ENCODE results near the gene CUEDC2. TPM values are rescaled to one million over a fixed set of nuclear protein-coding genes. Genes with fewer than 3 reads are reported as not detected.

Gene CUEDC2
- 65.0 to 69.6 TPM (median 66.8 TPM) in 5 replicates for total RNA-seq (2022; extraction: Qiagen RNA extraction)

GRCh38 chr10:102432162-102432950, at the start of gene CUEDC2:
CUEDC2 (minus strand) TSS chr10:102432574; CDS start chr10:102425188, 7,386 bp downstream.

GRCh38 chr10:102451105-102451969, 19.0 kb upstream of the CUEDC2 start, which contains the start of gene C10orf95:
C10orf95 (minus strand) TSS chr10:102451543; CDS start chr10:102451093, 450 bp downstream.

GRCh38 chr10:102420714-102421506, 11.5 kb downstream of the CUEDC2 start, which contains the start of gene FBXL15:
FBXL15 (plus strand) TSS chr10:102420836; CDS start chr10:102421130, 294 bp downstream.

GRCh38 chr10:102418622-102419268, 13.6 kb downstream of the CUEDC2 start, which contains the start of gene PSD:
PSD (minus strand) TSS chr10:102418785; CDS start chr10:102417038, 1,747 bp downstream.

GRCh38 chr10:102395400-102396316, 36.7 kb downstream of the CUEDC2 start, which contains the start of gene NFKB2:
NFKB2 (plus strand) TSS chr10:102395705; CDS start chr10:102395960, 255 bp downstream.

Other genes starting within 250 kb of the CUEDC2 start
- gene ELOVL3, start 206.3 kb downstream of the CUEDC2 start, total RNA-seq (2022; extraction: Qiagen RNA extraction): 0.21 to 0.39 TPM (median 0.25 TPM) in 5 replicates
- 0.55 to 1.3 TPM (median 1.1 TPM) in 5 replicates for gene PITX3, start 191.1 kb downstream of the CUEDC2 start, total RNA-seq (2022; extraction: Qiagen RNA extraction)
- gene GBF1, start 187.0 kb downstream of the CUEDC2 start, total RNA-seq (2022; extraction: Qiagen RNA extraction): 22.8 to 26.4 TPM (median 23.9 TPM) in 5 replicates
- 36.9 to 59.6 TPM (median 45.2 TPM) in 5 replicates for gene NFKB2, start 36.9 kb downstream of the CUEDC2 start, total RNA-seq (2022; extraction: Qiagen RNA extraction)
- gene PSD, start 13.8 kb downstream of the CUEDC2 start, total RNA-seq (2022; extraction: Qiagen RNA extraction): 0.18 to 0.60 TPM (median 0.42 TPM) in 5 replicates
- 6.1 to 11.0 TPM (median 9.3 TPM) in 5 replicates for gene FBXL15, start 11.7 kb downstream of the CUEDC2 start, total RNA-seq (2022; extraction: Qiagen RNA extraction)
- 0.10 to 0.19 TPM (median 0.12 TPM) in 4 of 5 replicates, not detected in the other for gene C10orf95, start 19.0 kb upstream of the CUEDC2 start, total RNA-seq (2022; extraction: Qiagen RNA extraction)
- gene ACTR1A, start 70.1 kb upstream of the CUEDC2 start, total RNA-seq (2022; extraction: Qiagen RNA extraction): 86.1 to 97.8 TPM (median 94.1 TPM) in 5 replicates
- gene SUFU, start 71.4 kb upstream of the CUEDC2 start, total RNA-seq (2022; extraction: Qiagen RNA extraction): 5.8 to 6.9 TPM (median 6.7 TPM) in 5 replicates
- gene TRIM8, start 211.9 kb upstream of the CUEDC2 start, total RNA-seq (2022; extraction: Qiagen RNA extraction): 38.1 to 50.4 TPM (median 47.9 TPM) in 5 replicates